GM19438 (cell line): ENCODE measurements around the gene CASKIN2.
"Not testable (repeated sequence)": the region's sequence is repeated elsewhere in the genome, so short reads cannot be mapped to it uniquely, and the experiment has no call there.

Source experiments
- ATAC-seq: cut with Tn5 transposase; IDR thresholded peaks from one replicate; pipeline ENCODE4 v1.9.1; 2021; ENCODE audit warnings: low read depth; ENCODE audit not compliant: unreplicated experiment

CASKIN2 gene

DNA sequence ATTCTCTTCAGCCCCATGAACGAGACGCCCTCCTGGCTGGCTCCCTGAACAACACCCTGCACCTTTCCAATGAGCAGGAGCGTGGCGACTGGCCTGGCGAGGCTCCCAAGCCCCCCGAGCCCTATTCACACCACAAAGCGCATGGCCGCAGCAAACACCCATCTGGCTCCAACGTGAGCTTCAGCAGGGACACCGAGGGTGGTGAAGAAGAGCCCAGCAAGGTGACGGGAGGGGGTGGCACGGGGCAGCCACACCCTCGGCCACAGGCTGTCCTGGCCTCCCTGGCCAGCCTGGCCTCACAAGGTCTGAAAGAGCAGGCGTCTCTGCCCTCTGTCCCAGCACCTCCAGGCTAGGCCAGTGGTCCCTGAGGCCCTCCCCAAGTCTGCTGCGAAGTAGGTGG, 23.7 kb downstream of the CASKIN2 start:
- ATAC-seq, result no peak

DNA sequence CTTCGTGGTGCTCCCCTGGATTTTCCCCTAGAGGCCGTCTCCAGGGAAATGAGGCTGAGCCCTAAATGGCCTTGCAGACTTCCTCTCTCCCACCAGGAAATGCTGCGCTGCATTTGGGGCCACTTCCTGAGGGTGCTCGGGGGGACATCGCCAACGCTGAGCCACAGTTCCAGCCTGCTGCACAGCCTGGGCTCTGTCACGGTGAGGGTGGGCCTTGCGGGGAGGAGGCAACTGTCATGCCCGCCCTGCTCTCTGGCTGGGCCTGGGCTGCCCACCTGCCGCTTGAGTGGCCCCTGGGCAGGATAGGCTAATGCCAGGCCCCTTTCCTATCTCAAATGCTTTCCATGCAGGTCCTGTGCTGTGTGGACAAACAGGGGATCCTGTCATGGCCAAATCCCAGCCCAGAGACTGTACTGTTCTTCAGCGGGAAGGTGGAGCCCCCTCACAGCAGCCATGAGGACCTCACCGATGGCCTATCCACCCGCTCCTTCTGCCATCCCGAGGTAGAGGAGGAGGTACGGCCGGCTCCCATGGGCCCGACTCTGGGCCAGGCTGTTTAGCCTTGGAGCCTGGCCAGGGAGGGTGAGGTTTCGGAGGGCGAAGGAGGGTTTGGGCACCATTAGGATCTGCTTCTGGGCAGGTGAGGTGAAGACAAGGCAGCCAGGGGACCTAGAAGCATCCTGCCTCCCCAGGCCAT, 24.2 kb downstream of the CASKIN2 start:
- ATAC-seq, result no peak

DNA sequence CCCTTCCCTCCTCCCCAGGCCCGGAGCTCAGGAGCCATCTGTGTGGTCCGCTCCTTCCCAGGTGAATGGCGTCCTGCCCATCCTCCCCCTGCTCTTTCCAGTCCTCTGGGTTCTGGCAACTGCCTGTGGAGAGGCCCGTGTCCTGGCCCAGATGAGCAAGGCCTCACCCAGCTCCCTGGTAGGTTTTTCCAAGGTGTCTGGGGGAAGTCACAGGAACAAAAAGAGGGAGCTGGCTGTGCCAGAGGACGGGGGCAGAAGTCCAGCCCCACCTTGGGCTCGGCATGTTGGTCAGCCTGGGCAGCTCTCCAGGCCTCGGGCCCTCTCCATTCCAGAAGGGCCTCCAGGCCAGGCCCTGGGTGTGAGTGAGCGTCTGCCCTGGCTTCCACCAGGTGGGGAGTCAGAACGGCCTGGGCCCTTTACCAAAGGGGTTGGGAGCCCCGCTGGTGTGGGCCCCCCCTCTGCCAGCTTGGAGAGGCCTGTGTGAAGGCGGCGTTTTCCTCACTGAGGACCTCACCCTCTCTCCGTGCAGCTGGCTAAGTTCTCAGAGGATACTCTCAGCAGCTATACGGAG, 25.1 kb downstream of the CASKIN2 start:
- no peak for ATAC-seq

GRCh38 chr17:75489511-75489955, 25.8 kb downstream of the CASKIN2 start:
- ATAC-seq, result no peak

DNA sequence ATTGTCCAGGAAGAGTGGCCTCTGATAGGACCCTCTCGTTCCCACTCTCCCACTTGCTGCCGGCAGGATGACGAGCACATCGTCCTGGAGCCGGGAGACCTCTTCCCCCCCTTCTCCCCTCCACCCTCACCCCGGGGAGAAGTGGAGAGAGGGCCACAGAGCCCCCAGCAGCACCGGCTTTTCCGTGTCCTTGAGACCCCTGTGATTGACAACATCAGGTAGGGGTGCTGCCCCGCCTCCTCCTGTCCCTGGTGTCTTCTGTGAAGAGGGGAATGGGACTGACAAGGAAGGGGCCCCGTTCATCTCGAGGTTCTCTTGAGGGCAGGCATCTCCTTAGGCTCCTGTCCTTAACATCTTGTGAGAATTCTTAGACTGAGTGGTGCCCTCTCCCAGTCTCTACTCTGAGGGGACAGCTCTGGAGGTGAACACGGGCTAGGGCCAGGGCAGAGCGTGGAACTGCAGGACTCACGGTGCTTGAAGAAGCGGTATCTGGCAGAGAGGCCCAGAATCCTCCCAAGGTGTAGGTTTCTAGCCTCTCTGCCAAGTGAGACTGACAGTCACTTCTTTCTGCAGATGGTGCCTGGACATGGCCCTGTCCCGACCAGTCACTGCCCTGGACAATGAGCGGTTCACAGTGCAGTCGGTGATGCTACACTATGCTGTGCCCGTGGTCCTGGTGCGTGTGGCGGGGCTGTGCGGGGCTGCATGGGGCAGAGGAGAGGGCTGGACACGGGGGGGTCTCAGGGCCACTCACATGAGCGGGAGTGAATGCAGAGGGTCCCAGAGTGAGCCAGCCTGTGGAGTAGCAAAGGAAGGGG, 26.4 kb downstream of the CASKIN2 start:
- no peak for ATAC-seq

DNA sequence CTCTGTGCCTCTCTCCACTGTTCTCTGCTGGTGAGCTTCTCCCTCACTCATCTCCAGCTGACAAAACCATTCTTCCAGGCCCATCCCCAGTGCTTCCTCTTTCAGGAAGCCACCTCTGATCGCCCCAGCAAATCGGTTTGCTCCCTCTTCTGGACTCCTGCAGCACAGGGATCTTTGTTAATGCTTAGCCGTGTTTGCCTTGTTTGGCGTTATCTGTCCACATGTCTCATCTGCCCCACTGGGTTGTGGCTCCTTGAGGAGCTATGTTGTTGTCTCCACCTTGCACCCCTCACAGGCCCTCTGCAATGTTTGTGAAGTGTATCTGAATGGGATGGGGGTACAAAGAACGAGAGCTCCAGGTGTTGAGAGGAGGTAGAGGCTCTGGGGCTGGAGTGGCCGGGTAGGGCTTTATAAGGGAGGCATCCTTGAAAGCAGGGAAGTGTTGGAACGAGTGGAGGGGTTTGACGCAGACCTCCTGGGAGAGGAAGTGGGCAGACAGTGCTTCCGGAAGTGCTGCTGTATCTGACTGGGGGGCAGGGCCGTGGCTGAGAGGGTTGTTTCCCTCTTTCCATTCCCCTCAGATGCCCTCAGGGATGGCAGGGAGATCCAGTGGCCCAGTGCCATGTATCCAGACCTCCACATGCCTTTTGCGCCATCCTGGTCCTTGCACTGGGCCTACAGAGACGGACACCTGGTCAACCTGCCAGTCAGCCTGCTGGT, 27.8 kb downstream of the CASKIN2 start:
- ATAC-seq, result no peak

- ATAC-seq, result no peak
These were observed 28.4 kb downstream of the CASKIN2 start for GRCh38 chr17:75486951-75487350.

DNA sequence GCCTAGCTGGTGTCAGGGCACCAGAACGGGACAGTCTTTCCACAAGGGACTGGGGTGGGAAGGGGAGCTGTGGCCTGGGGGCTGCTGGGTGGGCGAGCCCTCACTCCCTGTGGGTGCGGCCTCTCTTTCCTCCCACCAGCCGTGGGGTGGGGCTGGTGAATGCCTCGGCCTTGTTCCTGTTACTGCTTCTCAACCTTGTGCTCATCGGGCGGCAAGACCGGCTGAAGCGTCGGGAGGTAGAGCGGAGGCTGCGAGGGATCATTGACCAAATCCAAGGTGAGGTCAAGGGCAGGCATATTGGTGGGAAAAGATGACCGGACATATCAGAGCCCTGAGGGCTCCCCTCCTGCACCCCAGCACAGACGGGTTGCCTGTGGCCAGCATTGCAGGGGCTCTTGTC, 29.2 kb downstream of the CASKIN2 start:
- no peak for ATAC-seq

GRCh38 chr17:75485688-75486087, 29.6 kb downstream of the CASKIN2 start:
- no peak for ATAC-seq

DNA sequence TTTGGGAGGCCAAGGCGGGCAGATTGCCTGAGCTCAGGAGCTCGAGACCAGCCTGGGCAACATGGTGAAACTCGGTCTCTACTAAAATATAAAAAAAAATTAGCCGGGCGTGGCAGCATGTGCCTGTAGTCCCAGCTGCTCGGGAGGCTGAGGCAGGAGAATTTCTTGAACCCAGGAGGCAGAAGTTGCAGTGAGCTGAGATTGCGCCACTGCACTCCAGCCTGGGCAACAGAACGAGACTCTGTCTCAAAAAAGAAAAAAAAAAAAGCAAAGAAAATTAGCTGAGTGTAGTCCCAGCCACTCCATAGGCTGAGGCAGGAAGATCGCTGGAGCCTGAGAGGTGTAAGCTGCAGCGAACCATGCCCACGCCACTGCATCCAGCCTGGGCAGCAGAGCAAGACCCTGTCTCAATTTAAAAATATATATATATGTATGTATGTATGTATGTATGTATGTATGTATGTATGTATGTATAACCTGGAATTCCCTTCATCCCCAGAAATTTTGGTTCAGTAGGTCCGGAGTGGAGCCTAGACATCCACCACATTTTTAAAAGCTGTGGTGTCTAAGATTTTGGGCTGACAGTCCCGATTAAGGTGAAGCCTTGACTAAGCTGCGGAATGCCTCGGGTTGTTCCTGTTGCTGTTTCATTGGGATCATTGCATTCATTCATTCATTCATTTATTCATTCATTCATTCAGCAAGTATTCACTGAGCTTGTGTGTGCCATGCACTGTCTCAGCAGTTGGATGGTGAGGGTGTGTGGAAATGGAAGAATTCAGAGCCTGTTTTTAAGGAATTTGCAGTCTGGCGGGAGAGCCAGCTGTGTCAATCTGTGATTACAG, 33.0 kb downstream of the CASKIN2 start:
- ATAC-seq, result no peak

- ATAC-seq, result no peak
These were observed 33.9 kb downstream of the CASKIN2 start for GRCh38 chr17:75481194-75482068.

GRCh38 chr17:75480281-75480680, 35.1 kb downstream of the CASKIN2 start:
- ATAC-seq, result no peak

DNA sequence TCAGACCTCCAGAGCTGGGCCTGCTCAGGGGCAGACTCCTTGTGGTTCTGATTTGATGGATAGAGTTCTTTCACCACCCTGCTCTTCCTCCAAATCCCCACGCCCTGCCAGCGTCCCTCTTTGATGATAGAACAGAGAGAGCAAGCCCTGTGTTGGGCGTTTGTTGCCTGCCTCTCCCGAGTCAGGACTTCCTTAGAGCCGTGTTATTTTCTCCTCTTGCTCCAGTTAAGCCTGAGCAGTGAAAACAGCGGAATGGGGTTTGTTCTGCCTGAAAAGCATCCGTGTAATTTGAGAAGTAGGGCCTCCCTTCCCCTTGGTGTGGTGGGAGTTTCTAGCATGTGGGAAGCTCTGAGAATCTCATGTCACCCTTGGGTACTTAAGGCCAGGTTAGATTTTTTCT, 36.8 kb downstream of the CASKIN2 start:
- ATAC-seq, result no peak

DNA sequence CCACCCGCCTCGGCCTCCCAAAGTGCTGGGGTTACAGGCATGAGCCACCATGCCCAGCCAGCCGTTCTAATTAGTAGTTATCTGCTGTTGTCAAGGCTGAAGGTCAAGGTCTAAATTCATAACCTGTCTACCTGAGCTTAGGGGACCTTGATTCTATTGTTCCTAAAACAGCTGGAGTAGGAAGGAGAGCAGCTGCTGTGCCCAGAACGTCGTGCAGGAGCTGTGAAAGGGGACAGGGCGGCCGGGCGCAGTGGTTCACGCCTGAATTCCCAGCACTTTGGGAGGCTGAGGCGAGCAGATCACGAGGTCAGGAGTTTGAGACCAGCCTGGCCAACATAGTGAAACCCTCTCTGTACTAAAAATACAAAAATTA, 37.9 kb downstream of the CASKIN2 start:
- ATAC-seq, result not testable (repeated sequence)

GRCh38 chr17:75476752-75477489, 38.4 kb downstream of the CASKIN2 start:
- ATAC-seq, result no peak

DNA sequence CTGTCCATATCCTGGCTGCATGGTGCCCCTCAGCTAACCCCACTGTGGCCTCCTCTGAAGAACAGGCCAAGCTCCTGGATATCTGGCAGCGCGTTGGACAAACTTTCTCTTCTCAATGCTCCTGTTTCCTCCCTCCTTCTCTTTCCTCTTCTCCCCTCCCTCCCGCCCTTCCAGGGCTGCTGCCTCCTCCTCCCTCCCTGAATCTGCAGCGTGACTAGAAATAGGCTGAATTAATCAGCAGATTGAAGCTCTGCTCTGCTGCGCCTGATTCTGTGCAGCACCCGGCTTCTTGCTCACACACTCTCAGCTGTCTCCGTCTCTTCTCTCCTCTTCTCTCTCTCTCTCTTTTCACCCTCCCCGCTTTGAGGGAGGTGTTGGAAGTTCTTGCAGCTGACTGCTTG, 39.1 kb downstream of the CASKIN2 start:
- no peak for ATAC-seq

DNA sequence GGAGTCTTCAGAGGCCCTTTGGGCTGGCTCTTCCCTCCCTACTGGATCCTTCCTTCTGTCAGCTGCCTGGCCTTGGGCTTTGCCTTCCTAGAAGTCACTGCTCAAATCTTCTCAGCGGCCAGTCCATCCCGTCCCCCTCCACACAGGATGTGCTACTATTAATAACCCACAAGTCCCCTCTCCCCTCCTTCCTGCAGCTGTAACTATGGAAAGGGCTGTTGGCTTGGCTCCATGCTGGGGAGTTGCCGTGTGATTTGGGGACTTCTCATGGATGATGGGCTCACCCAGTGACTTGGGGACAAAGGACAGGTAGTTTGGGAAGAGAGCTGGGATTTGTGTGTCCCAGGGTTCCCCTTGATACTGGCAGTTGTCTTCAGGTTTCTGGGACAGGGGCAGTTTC, 39.5 kb downstream of the CASKIN2 start:
- no peak for ATAC-seq

DNA sequence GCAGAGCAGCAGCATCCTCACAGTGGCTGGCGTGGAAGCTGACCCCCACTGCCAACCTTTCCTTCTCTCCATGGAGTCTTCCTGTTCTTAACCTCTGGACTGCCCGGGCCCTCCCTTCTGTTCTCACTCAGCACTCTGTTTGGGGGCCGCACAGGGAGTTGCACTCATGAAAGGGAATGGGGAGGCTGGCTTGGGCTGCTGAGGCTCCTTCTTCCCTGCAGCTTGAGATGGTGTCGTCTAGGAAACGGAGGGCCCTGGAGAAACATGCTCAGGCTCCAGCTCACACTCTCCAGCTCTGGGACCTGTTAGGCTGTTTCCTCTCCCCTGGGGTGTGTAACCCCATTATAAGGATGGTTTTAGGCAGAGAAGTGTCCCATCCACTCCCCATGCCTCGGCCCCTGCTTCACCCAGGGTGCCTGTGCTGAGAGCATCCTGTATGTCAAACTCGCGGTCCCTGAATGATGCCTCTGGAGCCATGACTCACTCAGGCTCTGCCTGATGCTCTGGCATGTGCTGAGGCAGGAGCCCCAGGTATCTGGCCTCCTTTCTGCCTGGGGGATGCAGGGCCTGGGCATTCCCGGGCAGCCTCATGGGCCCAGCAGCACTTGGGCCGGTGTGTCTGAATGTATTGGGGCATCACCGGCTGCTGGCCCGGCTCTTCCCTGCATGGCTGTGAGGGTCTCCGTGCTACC, 40.0 kb downstream of the CASKIN2 start:
- ATAC-seq, result no peak
